Neural cell (in vitro differentiated cells): Measurements from ENCODE around the gene TMUB1. TPM values are rescaled to one million over a fixed set of nuclear protein-coding genes. Genes with fewer than 3 reads are reported as not detected.

Experiments
- H2AFZ ChIP-seq: fragments of 200-600, 300-800 bp; sonication (generic), shearing (Covaris generic); 2 replicates; pipeline ENCODE4 v1.6.0; 2014; ENCODE audit warnings: low read depth, mild to moderate bottlenecking, antibody characterized with exemption, low read length, moderate library complexity
- H3F3A ChIP-seq: fragments of 200-600 bp; shearing (Covaris generic); 2 replicates; pipeline ENCODE4 v1.6.1; 2016; ENCODE audit warnings: mild to moderate bottlenecking, moderate library complexity, mixed read lengths, antibody characterized with exemption, low read length; ENCODE audit not compliant: insufficient read depth, poor library complexity, severe bottlenecking
- H3K27ac ChIP-seq: fragments of 200-600, 300-800 bp; sonication (generic), shearing (Covaris generic); 2 replicates; pipeline ENCODE4 v1.5.1; 2014; ENCODE audit warnings: mild to moderate bottlenecking, low read length, moderate library complexity
- H3K27me3 ChIP-seq: fragments of 300-800, 200-600 bp; sonication (generic), shearing (Covaris generic); 2 replicates; pipeline ENCODE4 v1.6.0; 2014; ENCODE audit warnings: mild to moderate bottlenecking, low read depth, low read length, moderate library complexity; ENCODE audit not compliant: insufficient read depth
- H3K36me3 ChIP-seq: fragments of 300-800, 200-600 bp; sonication (generic), shearing (Covaris generic); 2 replicates; pipeline ENCODE4 v1.5.1; 2014; ENCODE audit warnings: mild to moderate bottlenecking, antibody characterized with exemption, low read length, moderate library complexity; ENCODE audit not compliant: insufficient read depth
- H3K4me2 ChIP-seq: fragments of 300-800, 200-600 bp; sonication (generic), shearing (Covaris generic); 2 replicates; pipeline ENCODE4 v1.6.0; 2014; ENCODE audit warnings: mild to moderate bottlenecking, low read length
- H3K4me3 ChIP-seq: fragments of 300-800, 200-600 bp; sonication (generic), shearing (Covaris generic); 2 replicates; pipeline ENCODE4 v1.5.1; 2014; ENCODE audit warnings: mild to moderate bottlenecking, low read length, moderate library complexity
- H3K79me2 ChIP-seq: fragments of 200-600 bp; shearing (Covaris generic); replicated peaks from 2 replicates; pipeline ENCODE4 v1.6.0; 2014; ENCODE audit warnings: mild to moderate bottlenecking, low read length, moderate library complexity; ENCODE audit not compliant: insufficient read depth
- H3K9ac ChIP-seq: fragments of 300-800, 200-600 bp; sonication (generic), shearing (Covaris generic); 2 replicates; pipeline ENCODE4 v1.6.1; 2016; ENCODE audit warnings: mild to moderate bottlenecking, low read length, mixed read lengths
- H3K9me2 ChIP-seq: fragments of 200-600 bp; shearing (Covaris generic); 2 replicates; pipeline ENCODE4 v1.6.1; 2016; ENCODE audit warnings: mild to moderate bottlenecking, low read length, mixed read lengths; ENCODE audit not compliant: insufficient read depth
- H3K9me3 ChIP-seq: fragments of 200-600, 300-800 bp; sonication (generic), shearing (Covaris generic); 2 replicates; pipeline ENCODE4 v1.6.1; 2016; ENCODE audit warnings: mild to moderate bottlenecking, mixed run types, low read length, moderate library complexity, mixed read lengths
- H4K20me1 ChIP-seq: fragments of 200-600 bp; shearing (Covaris generic); 2 replicates; pipeline ENCODE4 v1.6.1; 2016; ENCODE audit warnings: mild to moderate bottlenecking, mixed run types; ENCODE audit not compliant: insufficient read depth
- EP300 ChIP-seq: fragments of 450-650 bp; conservative IDR thresholded peaks from 2 replicates; pipeline ENCODE4 v1.6.1; 2014; ENCODE audit warnings: antibody characterized with exemption, mild to moderate bottlenecking, moderate library complexity; ENCODE audit not compliant: poor library complexity, severe bottlenecking
- EZH2 ChIP-seq: fragments of 200-600, 300-800 bp; shearing (Covaris generic), sonication (generic); IDR thresholded peaks from 2 replicates; pipeline ENCODE4 v1.6.1; 2014; ENCODE audit warnings: antibody characterized with exemption, low read length, borderline replicate concordance, mild to moderate bottlenecking; ENCODE audit not compliant: insufficient read depth, poor library complexity, severe bottlenecking
- MXI1 ChIP-seq: fragments of 450-650 bp; conservative IDR thresholded peaks from 2 replicates; pipeline ENCODE4 v1.6.1; 2014; ENCODE audit warnings: antibody characterized with exemption, mild to moderate bottlenecking; ENCODE audit not compliant: poor library complexity, severe bottlenecking
- POLR2AphosphoS5 ChIP-seq: IDR thresholded peaks from 2 replicates; pipeline ENCODE4 v1.6.1; 2012
- RAD21 ChIP-seq: fragments of 450-650 bp; conservative IDR thresholded peaks from 2 replicates; pipeline ENCODE4 v1.6.1; 2014; ENCODE audit warnings: antibody characterized with exemption, mild to moderate bottlenecking, moderate library complexity
- SMC3 ChIP-seq: fragments of 450-650 bp; conservative IDR thresholded peaks from 2 replicates; pipeline ENCODE4 v1.6.1; 2014; ENCODE audit warnings: antibody characterized with exemption, mild to moderate bottlenecking, moderate library complexity; ENCODE audit not compliant: poor library complexity
- TAF1 ChIP-seq: IDR thresholded peaks from 2 replicates; pipeline ENCODE4 v1.6.1; 2012; ENCODE audit warnings: low read depth
- polyA plus RNA-seq: library from polyadenylated mRNA; depleted of rRNA; stranded (reverse); fragments of >200 nt; gene quantifications from 2 replicates; pipeline ENCODE4 v1.2.3, GENCODE V29; 2014
- TF ChIP-seq, protein P1 (sequence below): fragments of 450-650 bp; IDR thresholded peaks from 2 replicates; pipeline ENCODE4 v1.5.1; 2014; ENCODE audit warnings: antibody characterized with exemption, mild to moderate bottlenecking, moderate library complexity; ENCODE audit not compliant: poor library complexity, severe bottlenecking
- TF ChIP-seq, protein P2 (sequence below): IDR thresholded peaks from 2 replicates; pipeline ENCODE4 v1.6.1; 2012; ENCODE audit warnings: borderline replicate concordance

TMUB1 gene
- polyA plus RNA-seq, 1 donor from 2014 or later = 35.2 TPM

DNA sequence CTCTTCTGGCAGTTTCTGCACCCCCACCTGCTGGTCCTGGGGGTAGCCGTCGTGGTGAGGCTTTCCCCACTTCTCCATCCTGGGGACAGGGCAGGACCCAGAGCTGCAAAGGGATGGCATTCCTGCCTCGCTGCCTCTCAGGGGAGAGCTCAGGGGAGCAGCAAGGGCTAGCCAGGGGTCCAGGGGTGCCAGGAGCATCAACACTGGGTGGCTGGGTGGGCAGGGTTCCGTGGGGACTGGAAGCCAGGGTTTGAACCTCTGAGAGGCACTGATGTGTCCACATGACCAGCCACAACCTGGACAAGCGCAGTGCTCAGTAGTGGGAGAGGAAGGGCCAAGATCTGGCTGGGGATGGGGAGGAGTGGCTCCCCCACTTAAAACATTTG lies 49.4 kb downstream of the TMUB1 start:
- no peak overlapping the region for H2AFZ ChIP-seq
- H3K36me3 ChIP-seq = no peaks in the 10 kb centered on the region
- H3K9me2 ChIP-seq = no peaks in the 10 kb centered on the region
- H3K4me2 ChIP-seq = no peak overlapping the region
- no peak overlapping the region for H3K9ac ChIP-seq
- no peaks in the 10 kb centered on the region for H3K9me3 ChIP-seq
- H3K27ac ChIP-seq = no peak overlapping the region
- no peaks in the 10 kb centered on the region for H3K27me3 ChIP-seq
- TF ChIP-seq MXI1 = no peak
- TF ChIP-seq POLR2AphosphoS5 = no peak
- TF ChIP-seq SMC3 = no peak
- TF ChIP-seq, protein P1, sequence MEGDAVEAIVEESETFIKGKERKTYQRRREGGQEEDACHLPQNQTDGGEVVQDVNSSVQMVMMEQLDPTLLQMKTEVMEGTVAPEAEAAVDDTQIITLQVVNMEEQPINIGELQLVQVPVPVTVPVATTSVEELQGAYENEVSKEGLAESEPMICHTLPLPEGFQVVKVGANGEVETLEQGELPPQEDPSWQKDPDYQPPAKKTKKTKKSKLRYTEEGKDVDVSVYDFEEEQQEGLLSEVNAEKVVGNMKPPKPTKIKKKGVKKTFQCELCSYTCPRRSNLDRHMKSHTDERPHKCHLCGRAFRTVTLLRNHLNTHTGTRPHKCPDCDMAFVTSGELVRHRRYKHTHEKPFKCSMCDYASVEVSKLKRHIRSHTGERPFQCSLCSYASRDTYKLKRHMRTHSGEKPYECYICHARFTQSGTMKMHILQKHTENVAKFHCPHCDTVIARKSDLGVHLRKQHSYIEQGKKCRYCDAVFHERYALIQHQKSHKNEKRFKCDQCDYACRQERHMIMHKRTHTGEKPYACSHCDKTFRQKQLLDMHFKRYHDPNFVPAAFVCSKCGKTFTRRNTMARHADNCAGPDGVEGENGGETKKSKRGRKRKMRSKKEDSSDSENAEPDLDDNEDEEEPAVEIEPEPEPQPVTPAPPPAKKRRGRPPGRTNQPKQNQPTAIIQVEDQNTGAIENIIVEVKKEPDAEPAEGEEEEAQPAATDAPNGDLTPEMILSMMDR = no peak
- TF ChIP-seq EZH2 = no peak
- TF ChIP-seq, protein P2, sequence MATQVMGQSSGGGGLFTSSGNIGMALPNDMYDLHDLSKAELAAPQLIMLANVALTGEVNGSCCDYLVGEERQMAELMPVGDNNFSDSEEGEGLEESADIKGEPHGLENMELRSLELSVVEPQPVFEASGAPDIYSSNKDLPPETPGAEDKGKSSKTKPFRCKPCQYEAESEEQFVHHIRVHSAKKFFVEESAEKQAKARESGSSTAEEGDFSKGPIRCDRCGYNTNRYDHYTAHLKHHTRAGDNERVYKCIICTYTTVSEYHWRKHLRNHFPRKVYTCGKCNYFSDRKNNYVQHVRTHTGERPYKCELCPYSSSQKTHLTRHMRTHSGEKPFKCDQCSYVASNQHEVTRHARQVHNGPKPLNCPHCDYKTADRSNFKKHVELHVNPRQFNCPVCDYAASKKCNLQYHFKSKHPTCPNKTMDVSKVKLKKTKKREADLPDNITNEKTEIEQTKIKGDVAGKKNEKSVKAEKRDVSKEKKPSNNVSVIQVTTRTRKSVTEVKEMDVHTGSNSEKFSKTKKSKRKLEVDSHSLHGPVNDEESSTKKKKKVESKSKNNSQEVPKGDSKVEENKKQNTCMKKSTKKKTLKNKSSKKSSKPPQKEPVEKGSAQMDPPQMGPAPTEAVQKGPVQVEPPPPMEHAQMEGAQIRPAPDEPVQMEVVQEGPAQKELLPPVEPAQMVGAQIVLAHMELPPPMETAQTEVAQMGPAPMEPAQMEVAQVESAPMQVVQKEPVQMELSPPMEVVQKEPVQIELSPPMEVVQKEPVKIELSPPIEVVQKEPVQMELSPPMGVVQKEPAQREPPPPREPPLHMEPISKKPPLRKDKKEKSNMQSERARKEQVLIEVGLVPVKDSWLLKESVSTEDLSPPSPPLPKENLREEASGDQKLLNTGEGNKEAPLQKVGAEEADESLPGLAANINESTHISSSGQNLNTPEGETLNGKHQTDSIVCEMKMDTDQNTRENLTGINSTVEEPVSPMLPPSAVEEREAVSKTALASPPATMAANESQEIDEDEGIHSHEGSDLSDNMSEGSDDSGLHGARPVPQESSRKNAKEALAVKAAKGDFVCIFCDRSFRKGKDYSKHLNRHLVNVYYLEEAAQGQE = no peak
- no peak for TF ChIP-seq EP300
- no peak for TF ChIP-seq TAF1
- TF ChIP-seq RAD21 = no peak
- no peaks in the 10 kb centered on the region for H4K20me1 ChIP-seq
- H3K79me2 ChIP-seq = peaks cover 3% of the 10 kb centered on the region
- H3K4me3 ChIP-seq = no peak overlapping the region
- H3F3A ChIP-seq = no peaks in the 10 kb centered on the region

DNA sequence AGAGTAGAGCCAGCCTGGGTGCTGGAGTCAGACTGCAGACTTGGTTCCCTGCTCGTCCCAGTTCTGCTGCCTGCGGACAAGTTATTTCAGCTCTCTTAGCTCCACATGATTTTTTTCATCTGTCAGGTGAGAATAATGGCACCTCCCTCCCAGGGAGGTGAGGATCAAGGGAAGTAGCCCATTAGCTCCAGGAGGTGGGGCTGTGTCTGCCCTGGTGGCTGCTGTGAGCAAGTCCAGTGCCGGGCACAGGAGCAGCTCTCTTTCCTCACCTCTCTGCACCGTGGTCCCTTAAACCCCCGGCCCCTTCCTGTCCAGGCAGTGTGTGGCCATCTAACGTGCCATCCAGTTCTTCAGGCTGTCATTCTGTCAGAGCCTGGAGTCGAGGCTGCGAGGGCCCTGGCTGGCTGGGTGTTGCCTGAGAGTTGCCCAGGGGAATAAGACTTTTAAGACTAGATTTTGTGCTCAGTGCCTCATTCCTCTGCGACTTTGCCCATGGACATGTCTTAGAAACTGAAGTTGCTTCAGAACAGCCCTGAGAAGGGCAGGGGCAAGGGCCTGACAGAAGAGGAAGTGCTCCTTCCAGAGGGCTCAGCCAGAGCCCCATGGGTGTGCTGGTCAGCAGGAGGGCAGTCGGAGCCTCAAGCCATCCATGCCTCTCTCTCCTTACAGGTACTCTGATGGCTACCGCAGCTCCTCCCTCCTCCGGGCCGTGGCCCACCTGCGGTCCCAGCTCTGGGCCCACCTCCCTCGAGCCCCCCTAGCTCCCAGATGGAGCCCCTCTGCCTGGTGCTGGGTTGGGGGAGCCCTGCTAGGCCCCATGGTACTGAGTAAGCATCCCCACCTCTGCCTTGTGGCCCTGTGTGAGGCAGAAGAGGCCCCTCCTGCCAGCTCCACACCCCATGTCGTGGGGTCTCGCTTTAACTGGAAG lies 50.1 kb downstream of the TMUB1 start:
- H4K20me1 ChIP-seq = no peaks in the 10 kb centered on the region
- H3K4me3 ChIP-seq = no peak overlapping the region
- no peaks in the 10 kb centered on the region for H3F3A ChIP-seq
- H3K9me2 ChIP-seq = no peaks in the 10 kb centered on the region
- TF ChIP-seq TAF1 (no peak), POLR2AphosphoS5 (no peak), SMC3 (no peak), EZH2 (no peak), EP300 (no peak), RAD21 (no peak), MXI1 (no peak)
- TF ChIP-seq, protein P2 = no peak
- TF ChIP-seq, protein P1 = no peak
- H3K9ac ChIP-seq = no peak overlapping the region
- H3K36me3 ChIP-seq = no peaks in the 10 kb centered on the region
- no peak overlapping the region for H2AFZ ChIP-seq
- H3K9me3 ChIP-seq = no peaks in the 10 kb centered on the region
- no peaks in the 10 kb centered on the region for H3K27me3 ChIP-seq
- H3K27ac ChIP-seq = no peak overlapping the region
- H3K79me2 ChIP-seq = peaks cover 3% of the 10 kb centered on the region
- no peak overlapping the region for H3K4me2 ChIP-seq
